IMR-90 (cell line): Measurements from ENCODE around the gene BACH1. TPM values are rescaled to one million over a fixed set of nuclear protein-coding genes. Genes with fewer than 3 reads are reported as not detected.

Source experiments
- ATAC-seq: fragments of 200-7000 bp; cut with Tn5 transposase; 2 replicates; pipeline ENCODE4 v1.9.1; 2020; ENCODE audit warnings: low read depth, mild to moderate bottlenecking, moderate library complexity
- BruUV-seq: library from RNA; stranded (reverse); fragments of 400-500 nt; replicated peaks from 2 replicates; lab custom pipeline; 2021; lab: Mats Ljungman, UMichigan
- CTCF ChIA-PET: fragments of 300-600 bp; formaldehyde crosslinking; extraction: SDS; loops from one replicate; lab custom pipeline; 2021; ENCODE audit warnings: antibody characterized with exemption; lab: Yijun Ruan, JAX
- POLR2A ChIA-PET: fragments of 300-600 bp; sonication (Branson Sonifier 250); formaldehyde crosslinking; loops from one replicate; lab custom pipeline; 2022; ENCODE audit warnings: antibody characterized with exemption; ENCODE audit not compliant: unreplicated experiment; lab: Charles Lee
- DNase-seq: peaks from one replicate; pipeline ENCODE4 v3.0.0; 2013
- H2AFZ ChIP-seq: replicated peaks from 2 replicates; pipeline ENCODE3; 2013; ENCODE audit warnings: low read length, mild to moderate bottlenecking; ENCODE audit not compliant: poor library complexity
- H2AK5ac ChIP-seq: 2 replicates; pipeline ENCODE4 v1.6.1; 2013; ENCODE audit warnings: low read depth, low read length, inconsistent platforms
- H2AK9ac ChIP-seq: replicated peaks from 2 replicates; pipeline ENCODE3; 2013; ENCODE audit warnings: mild to moderate bottlenecking, low read depth, low read length, moderate library complexity; ENCODE audit not compliant: poor library complexity
- H2BK120ac ChIP-seq: 2 replicates; pipeline ENCODE4 v1.6.1; 2013; ENCODE audit warnings: low read depth, low read length, inconsistent platforms
- H2BK15ac ChIP-seq: 3 replicates; pipeline ENCODE4 v1.6.1; 2013; ENCODE audit warnings: low read depth, low read length, inconsistent platforms
- H2BK20ac ChIP-seq: 2 replicates; pipeline ENCODE4 v1.6.1; 2013; ENCODE audit warnings: low read depth, mild to moderate bottlenecking, inconsistent platforms, low read length, moderate library complexity
- H2BK5ac ChIP-seq: 2 replicates; pipeline ENCODE4 v1.6.1; 2013; ENCODE audit warnings: mild to moderate bottlenecking, low read depth, low read length, inconsistent platforms; ENCODE audit not compliant: poor library complexity, severe bottlenecking
- H3K14ac ChIP-seq: replicated peaks from 2 replicates; pipeline ENCODE4 v1.6.1; 2013; ENCODE audit warnings: low read depth, low read length, inconsistent platforms
- H3K18ac ChIP-seq: 2 replicates; pipeline ENCODE4 v1.6.1; 2013; ENCODE audit warnings: low read depth, low read length, control low read depth
- H3K23ac ChIP-seq: 2 replicates; pipeline ENCODE4 v1.6.1; 2013; ENCODE audit warnings: low read depth, low read length, inconsistent platforms
- H3K27ac ChIP-seq: 2 replicates; pipeline ENCODE4 v1.5.1; 2013; ENCODE audit warnings: mild to moderate bottlenecking, control low read depth, low read length; ENCODE audit not compliant: insufficient read depth
- H3K27me3 ChIP-seq: 2 replicates; pipeline ENCODE4 v1.6.1; 2013; ENCODE audit warnings: low read length; ENCODE audit not compliant: control insufficient read depth, insufficient read depth
- H3K36me3 ChIP-seq: 2 replicates; pipeline ENCODE4 v1.6.1; 2013; ENCODE audit warnings: low read length, mixed read lengths; ENCODE audit not compliant: control insufficient read depth, insufficient read depth
- H3K4ac ChIP-seq: 2 replicates; pipeline ENCODE4 v1.6.1; 2013; ENCODE audit warnings: low read depth, low read length, inconsistent platforms
- H3K4me1 ChIP-seq: 2 replicates; pipeline ENCODE4 v1.6.1; 2013; ENCODE audit warnings: low read length, mixed read lengths; ENCODE audit not compliant: control insufficient read depth, insufficient read depth
- H3K4me2 ChIP-seq: 2 replicates; pipeline ENCODE4 v1.6.1; 2013; ENCODE audit warnings: low read depth, mild to moderate bottlenecking, control low read depth, low read length, moderate library complexity
- H3K4me3 ChIP-seq: 2 replicates; pipeline ENCODE4 v1.5.1; 2013; ENCODE audit warnings: low read depth, mild to moderate bottlenecking, control low read depth, low read length, moderate library complexity; ENCODE audit not compliant: insufficient read depth
- H3K56ac ChIP-seq: 2 replicates; pipeline ENCODE4 v1.6.1; 2013; ENCODE audit warnings: low read length, inconsistent platforms; ENCODE audit not compliant: insufficient read depth; ENCODE audit errors: extremely low read depth
- H3K79me1 ChIP-seq, 2 experiments: 2 replicates each; pipeline ENCODE4 v1.6.1; 2013; ENCODE audit warnings: low read length in 2 of 2, inconsistent platforms in 1 of 2, low read depth in 1 of 2
- H3K9ac ChIP-seq: 2 replicates; pipeline ENCODE4 v1.6.1; 2013; ENCODE audit warnings: low read depth, low read length, control low read depth
- H3K9me1 ChIP-seq: 2 replicates; pipeline ENCODE4 v1.6.1; 2013; ENCODE audit warnings: low read length, inconsistent platforms; ENCODE audit not compliant: insufficient read depth
- H3K9me3 ChIP-seq: 2 replicates; pipeline ENCODE4 v1.6.1; 2013; ENCODE audit warnings: low read length; ENCODE audit not compliant: control insufficient read depth, insufficient read depth
- H4K20me1 ChIP-seq: 2 replicates; pipeline ENCODE4 v1.6.1; 2013; ENCODE audit warnings: low read length, inconsistent platforms; ENCODE audit not compliant: insufficient read depth
- H4K5ac ChIP-seq: 2 replicates; pipeline ENCODE4 v1.6.1; 2013; ENCODE audit warnings: mild to moderate bottlenecking, low read depth, low read length, control low read depth
- H4K8ac ChIP-seq, 2 experiments: 2 replicates each; pipeline ENCODE4 v1.6.1; 2013; ENCODE audit warnings: low read depth in 2 of 2, low read length in 2 of 2, control low read depth in 1 of 2, inconsistent platforms in 1 of 2
- H4K91ac ChIP-seq: 2 replicates; pipeline ENCODE4 v1.6.1; 2013; ENCODE audit warnings: low read depth, low read length, inconsistent platforms; ENCODE audit not compliant: insufficient read depth
- BHLHE40 ChIP-seq: fragments of 150-350 bp; IDR thresholded peaks from 2 replicates; pipeline ENCODE4 v1.6.1; 2016; ENCODE audit warnings: mild to moderate bottlenecking, low read depth, low read length
- CEBPB ChIP-seq: IDR thresholded peaks from 2 replicates; pipeline ENCODE4 v1.6.1; 2012; ENCODE audit warnings: low read depth, low read length, improper control_type of control experiment
- FOS ChIP-seq: fragments of 150-350 bp; IDR thresholded peaks from 2 replicates; pipeline ENCODE4 v1.6.1; 2016; ENCODE audit warnings: low read depth, low read length
- POLR2A ChIP-seq: IDR thresholded peaks from 2 replicates; pipeline ENCODE4 v1.6.1; 2012; ENCODE audit warnings: mild to moderate bottlenecking, low read depth, low read length
- RFX5 ChIP-seq: IDR thresholded peaks from 2 replicates; pipeline ENCODE4 v1.8.0; 2012; ENCODE audit warnings: low read depth, mild to moderate bottlenecking, low read length, moderate library complexity
- WGBS, 2 experiments: methylation state at CpG; one replicate each; pipeline versions ENCODE4 v1.1.5 to v1.1.7; 2013; ENCODE audit warnings: missing lambda C conversion rate in 2 of 2; ENCODE audit not compliant: insufficient read length in 1 of 2; ENCODE audit errors: extremely low coverage in 2 of 2; 5-methylcytosine and 5-hydroxymethylcytosine counted together
- dilution Hi-C: fragments of 300-500 bp; cut with HindIII; formaldehyde crosslinking; loops from one replicate; pipeline ENCODE4 v1.14.3; 2018; ENCODE audit warnings: low sequenced_read_pairs; ENCODE audit not compliant: unreplicated experiment
- in situ Hi-C: fragments of 300-500 bp; cut with MboI; formaldehyde crosslinking; loops from 3 replicates; pipeline ENCODE4 v1.14.3; 2019; ENCODE audit warnings: low sequenced_read_pairs, inconsistent platforms, mixed read lengths
- intact Hi-C: fragments of 100-400 bp; cut with micrococcal nuclease; formaldehyde crosslinking; loops from 2 replicates; pipeline ENCODE4 v1.10.0; 2022
- polyA plus RNA-seq, 3 experiments: library from polyadenylated mRNA; depleted of rRNA; stranded (reverse); fragments of >200 nt; gene quantifications; 2 replicates each; pipeline ENCODE4 v1.2.3, GENCODE V29; 2012; ENCODE audit warnings: low replicate concordance in 1 of 3
- total RNA-seq: library from RNA; depleted of rRNA; stranded (reverse); fragments of >200 nt; gene quantifications from 2 replicates; pipeline ENCODE4 v1.2.3, GENCODE V29; 2012
- TF ChIP-seq, protein P1 (sequence below): fragments of 150-350 bp; IDR thresholded peaks from 2 replicates; pipeline ENCODE4 v1.6.1; 2017; ENCODE audit warnings: mild to moderate bottlenecking, antibody characterized with exemption, low read length, low read depth
- TF ChIP-seq, protein P2 (sequence below): fragments of 150-350 bp; IDR thresholded peaks from 2 replicates; pipeline ENCODE4 v1.6.1; 2016; ENCODE audit warnings: low read depth, mild to moderate bottlenecking, low read length, moderate library complexity, borderline replicate concordance

BACH1 gene
- total and polyA plus RNA-seq, 2 of the 4 experiments (the other 2 are of a cell fraction), result 23.1 to 108 TPM

DNA sequence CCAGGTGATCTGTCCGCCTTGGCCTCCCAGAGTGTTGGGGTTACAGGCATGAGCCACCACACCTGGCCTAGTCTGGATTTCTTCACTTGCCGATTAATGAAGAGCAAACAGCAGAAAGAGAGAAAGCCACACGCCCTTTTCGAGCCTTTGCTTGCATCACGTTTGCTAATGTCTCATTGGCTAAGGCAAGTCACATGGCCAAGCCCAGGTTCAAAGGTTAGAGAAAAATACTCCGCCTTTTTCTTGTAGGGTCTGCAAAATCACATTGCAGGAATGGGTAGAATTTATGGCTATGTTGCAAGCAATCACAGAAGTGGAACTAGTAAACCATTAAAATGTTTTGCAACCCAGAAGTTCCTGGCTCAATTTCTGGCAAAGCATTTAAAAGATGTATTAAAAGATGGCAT lies 26.8 kb upstream of the BACH1 start:
- Histone ChIP-seq H3K4me3 (no peak overlapping the region), H2BK5ac (no peak overlapping the region), H4K5ac (no peak overlapping the region; the same call in 1 of the 2 replicates), H4K91ac (no peak overlapping the region), H3K36me3 (no peaks in the 10 kb centered on the region), H3K9ac (no peak overlapping the region), H4K20me1 (no peaks in the 10 kb centered on the region), H3K4me2 (no peak overlapping the region), H3K18ac (no peak overlapping the region), H3K79me1 (no peaks in the 10 kb centered on the region), H2BK15ac (no peak overlapping the region), H3K9me3 (no peaks in the 10 kb centered on the region), H3K27me3 (no peaks in the 10 kb centered on the region), H2AFZ (no peak overlapping the region), H3K4ac (no peak overlapping the region), H3K14ac (no peak overlapping the region), H4K8ac (no peak overlapping the region), H2AK9ac (no peak overlapping the region), H3K56ac (no peak overlapping the region), H3K4me1 (peaks cover 2% of the 10 kb centered on the region; the same call in 1 of the 2 replicates), H3K27ac (peak overlapping the region; percentile 72; the same call in 1 of the 2 replicates), H2BK20ac (no peak overlapping the region), H2BK120ac (no peak overlapping the region), H3K9me1 (no peaks in the 10 kb centered on the region), H2AK5ac (peak overlapping the region; percentile 64; the same call in 1 of the 2 replicates), H3K23ac (no peak overlapping the region)
- no peak for DNase-seq
- no TSS peak for BruUV-seq
- CTCF ChIA-PET, result no interaction called here
- in situ Hi-C loops (no loop called here), dilution Hi-C loops (no loop called here), intact Hi-C loops (no loop called here)
- TF ChIP-seq POLR2A (no peak), FOS (no peak), RFX5 (no peak), BHLHE40 (no peak), CEBPB (no peak)
- TF ChIP-seq, protein P1, sequence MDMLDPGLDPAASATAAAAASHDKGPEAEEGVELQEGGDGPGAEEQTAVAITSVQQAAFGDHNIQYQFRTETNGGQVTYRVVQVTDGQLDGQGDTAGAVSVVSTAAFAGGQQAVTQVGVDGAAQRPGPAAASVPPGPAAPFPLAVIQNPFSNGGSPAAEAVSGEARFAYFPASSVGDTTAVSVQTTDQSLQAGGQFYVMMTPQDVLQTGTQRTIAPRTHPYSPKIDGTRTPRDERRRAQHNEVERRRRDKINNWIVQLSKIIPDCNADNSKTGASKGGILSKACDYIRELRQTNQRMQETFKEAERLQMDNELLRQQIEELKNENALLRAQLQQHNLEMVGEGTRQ, result peak; percentile 46
- TF ChIP-seq, protein P2, sequence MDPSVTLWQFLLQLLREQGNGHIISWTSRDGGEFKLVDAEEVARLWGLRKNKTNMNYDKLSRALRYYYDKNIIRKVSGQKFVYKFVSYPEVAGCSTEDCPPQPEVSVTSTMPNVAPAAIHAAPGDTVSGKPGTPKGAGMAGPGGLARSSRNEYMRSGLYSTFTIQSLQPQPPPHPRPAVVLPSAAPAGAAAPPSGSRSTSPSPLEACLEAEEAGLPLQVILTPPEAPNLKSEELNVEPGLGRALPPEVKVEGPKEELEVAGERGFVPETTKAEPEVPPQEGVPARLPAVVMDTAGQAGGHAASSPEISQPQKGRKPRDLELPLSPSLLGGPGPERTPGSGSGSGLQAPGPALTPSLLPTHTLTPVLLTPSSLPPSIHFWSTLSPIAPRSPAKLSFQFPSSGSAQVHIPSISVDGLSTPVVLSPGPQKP, result no peak
- no peak for ATAC-seq
- WGBS, 2 experiments, result 96% methylated on average over 5 of the region's 6 CpGs; no CpG with 5 or more reads in 1 of the 2 experiments
- POLR2A ChIA-PET, result no interaction called here
